Choroid plexus epithelial cell (primary cell): ENCODE data around the gene PRUNE1.

Experiments used
- DNase-seq: peaks from one replicate; pipeline ENCODE4 v3.0.0-alpha.2; 2010; ENCODE audit warnings: low read depth
- H3K4me3 ChIP-seq: 2 replicates; pipeline ENCODE4 v1.5.1; 2011; ENCODE audit warnings: low read depth, mild to moderate bottlenecking, control low read depth, low read length, moderate library complexity
- TF ChIP-seq, protein P1 (sequence below): conservative IDR thresholded peaks from 2 replicates; pipeline ENCODE4 v1.5.1; 2011; ENCODE audit warnings: low read depth, mild to moderate bottlenecking, control low read depth, inconsistent platforms, low read length, moderate library complexity

The PRUNE1 gene

DNA sequence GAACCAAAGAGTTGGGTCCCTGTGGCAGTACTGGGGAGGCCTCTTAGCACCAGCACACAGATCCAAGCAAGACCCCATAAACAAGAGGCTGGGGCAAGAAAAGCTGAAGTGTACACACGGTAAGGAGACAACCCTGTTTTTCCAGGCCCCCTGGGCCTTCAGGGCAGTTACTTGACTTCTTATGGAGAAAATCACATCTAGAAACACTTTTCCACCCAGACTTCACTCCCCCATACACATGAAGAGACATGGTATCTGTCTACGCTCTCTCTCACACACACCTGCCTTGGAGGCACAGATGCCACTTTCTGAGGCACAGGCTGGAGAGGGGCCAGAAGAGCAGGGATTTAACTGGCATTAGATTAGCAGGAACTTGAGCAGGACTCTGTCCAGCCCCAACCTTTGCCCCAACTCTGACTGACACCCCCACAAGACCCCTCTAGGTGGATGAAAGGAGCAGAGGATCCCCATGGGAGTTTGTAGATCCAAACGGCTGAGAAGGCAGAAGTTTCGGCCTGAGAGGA lies 35.8 kb upstream of the PRUNE1 start:
- no peak for DNase-seq
- TF ChIP-seq, protein P1, sequence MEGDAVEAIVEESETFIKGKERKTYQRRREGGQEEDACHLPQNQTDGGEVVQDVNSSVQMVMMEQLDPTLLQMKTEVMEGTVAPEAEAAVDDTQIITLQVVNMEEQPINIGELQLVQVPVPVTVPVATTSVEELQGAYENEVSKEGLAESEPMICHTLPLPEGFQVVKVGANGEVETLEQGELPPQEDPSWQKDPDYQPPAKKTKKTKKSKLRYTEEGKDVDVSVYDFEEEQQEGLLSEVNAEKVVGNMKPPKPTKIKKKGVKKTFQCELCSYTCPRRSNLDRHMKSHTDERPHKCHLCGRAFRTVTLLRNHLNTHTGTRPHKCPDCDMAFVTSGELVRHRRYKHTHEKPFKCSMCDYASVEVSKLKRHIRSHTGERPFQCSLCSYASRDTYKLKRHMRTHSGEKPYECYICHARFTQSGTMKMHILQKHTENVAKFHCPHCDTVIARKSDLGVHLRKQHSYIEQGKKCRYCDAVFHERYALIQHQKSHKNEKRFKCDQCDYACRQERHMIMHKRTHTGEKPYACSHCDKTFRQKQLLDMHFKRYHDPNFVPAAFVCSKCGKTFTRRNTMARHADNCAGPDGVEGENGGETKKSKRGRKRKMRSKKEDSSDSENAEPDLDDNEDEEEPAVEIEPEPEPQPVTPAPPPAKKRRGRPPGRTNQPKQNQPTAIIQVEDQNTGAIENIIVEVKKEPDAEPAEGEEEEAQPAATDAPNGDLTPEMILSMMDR, result no peak
- peak overlapping the region; percentile 90 for H3K4me3 ChIP-seq

DNA sequence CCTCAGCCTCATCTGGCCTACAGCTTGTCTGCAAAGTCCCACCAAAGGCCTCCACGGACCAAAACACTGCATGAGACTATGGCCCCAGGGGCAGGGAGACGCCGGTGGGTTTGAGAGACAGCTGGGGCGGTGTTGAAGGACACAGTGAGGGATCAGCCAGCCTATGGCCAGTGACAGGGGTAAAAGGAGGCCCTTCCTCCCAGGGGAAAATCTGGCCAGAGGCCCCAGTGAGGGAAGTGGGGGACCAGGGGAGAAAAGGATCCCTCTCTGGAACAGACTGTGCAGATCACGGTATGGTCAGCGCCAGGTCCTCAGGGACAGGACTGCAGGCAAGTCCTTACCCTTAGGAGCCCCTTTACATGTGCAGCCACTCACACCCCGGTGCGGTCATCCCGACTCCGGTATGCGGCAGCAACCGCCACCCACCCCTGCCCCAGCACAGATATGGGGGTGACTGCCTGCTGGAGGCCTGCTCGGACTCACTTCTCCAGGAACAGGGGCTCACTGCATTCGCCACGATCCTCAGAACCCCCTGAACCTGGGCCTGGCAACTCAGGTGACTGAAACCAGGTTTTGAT lies 34.9 kb upstream of the PRUNE1 start:
- peak overlapping the region; percentile 90 for H3K4me3 ChIP-seq
- DNase-seq, result no peak
- TF ChIP-seq, protein P1, result no peak

DNA sequence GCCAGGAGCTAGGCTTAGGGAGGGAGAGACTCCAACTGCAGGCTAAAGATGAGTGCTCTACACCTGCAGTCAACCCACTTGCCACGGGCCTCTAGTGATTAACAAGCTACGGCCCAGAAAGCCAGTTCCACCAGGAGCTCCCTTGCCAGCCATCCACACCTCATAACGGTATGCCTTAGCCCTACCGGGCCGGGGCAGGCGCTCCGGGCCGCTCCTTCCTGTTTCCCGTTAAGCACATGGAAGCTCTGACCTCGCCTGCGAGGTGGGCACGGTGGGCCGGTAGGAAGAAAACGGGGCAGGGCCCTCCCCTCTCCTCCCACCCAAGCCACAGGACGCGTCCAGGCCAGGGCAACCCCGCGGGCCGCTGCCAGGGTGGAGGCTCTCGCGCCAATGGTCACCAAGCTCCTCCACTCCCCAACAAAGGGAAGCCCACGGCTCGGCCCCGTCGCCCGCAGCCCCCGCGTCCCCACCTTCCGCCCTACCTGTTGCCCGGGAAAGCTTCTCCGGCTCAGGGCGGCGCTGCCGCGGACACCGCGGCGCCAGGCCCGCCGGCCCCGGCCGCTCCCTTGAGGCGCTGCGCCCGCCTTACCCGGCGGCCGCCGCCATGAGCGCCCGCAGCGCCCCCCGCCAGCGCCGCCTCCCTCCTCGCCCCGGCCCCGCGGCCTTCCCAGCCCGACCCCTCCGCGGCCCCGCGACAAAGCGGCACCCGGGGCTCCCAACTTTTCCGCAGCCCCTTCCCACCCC lies 34.2 kb upstream of the PRUNE1 start:
- peak overlapping the region; percentile 90 for H3K4me3 ChIP-seq
- TF ChIP-seq, protein P1, result no peak
- peak; percentile 33 for DNase-seq

DNA sequence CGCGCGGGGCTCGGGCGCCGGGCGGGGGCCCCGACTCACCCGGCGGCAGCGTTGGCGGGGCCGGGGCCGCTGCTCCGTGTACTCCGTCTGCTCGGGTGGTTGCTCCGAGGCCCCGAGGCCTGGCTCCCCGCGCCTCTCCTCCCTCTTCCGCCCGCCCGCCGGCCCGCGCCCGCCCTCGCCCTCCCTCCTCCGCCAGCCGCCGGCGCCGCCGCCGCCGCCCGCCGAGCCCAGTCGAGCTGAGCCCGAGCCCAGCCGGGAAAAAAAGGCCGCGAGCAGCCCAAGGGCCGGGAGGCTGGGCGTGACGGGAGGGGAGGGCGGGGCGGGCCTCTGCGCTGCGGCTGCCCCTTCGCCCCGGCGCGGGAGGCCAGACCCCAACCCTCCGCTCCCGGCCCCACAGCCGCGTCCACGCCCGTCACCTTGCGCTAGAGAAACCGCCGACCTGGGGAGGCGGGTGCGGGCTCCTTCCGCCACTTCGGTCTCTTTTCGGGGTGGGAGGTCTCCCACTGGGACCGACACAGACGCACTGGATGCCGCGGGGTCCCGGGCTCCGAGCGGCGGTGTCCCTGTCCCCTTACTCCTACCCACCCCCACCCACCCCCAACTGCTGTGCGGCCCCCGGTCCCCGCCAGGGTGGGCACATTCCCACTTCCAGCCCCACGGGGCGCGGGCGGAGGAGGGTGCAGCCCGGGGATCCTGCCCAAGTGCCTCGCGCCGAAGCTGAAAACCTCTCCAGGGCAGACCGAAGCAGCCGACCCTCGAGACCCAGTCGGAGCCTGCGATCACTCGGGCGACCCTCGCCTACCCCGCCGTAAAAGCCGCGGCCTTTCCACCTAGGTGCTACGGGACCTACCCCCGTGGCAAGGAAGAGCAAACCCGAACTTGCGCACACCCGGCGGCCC lies 33.4 kb upstream of the PRUNE1 start, which contains the start of gene CERS2:
CERS2 (minus strand) TSS at position 256 of the 899 bp plus-strand sequence. CDS start 5,745 bp downstream, outside the sequence.
- peak; percentile 76 for DNase-seq
- TF ChIP-seq, protein P1, result no peak
- peak within 1 kb of the TSS; percentile 90 for H3K4me3 ChIP-seq

DNA sequence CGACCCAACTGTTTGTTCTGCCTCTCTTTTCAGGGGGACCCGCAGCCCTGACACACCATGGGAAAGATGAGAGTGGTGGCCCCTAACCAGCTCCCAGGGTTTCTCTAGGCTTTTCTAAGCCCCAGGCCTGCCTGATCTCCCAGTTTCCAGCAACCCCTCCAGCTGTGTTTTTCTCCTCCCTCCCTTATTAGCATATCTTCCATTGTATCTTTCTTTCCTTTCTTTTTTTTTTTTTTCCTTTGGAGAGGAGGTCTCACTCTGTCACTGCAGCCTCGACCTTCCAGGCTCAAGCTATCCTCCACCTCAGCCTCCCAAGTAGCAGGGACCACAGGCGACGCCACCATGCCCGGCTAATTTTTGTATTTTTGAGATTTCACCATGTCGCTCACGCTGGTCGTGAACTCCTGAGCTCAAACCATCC lies 31.8 kb upstream of the PRUNE1 start:
- TF ChIP-seq, protein P1, result no peak
- DNase-seq, result no peak
- H3K4me3 ChIP-seq, result no peak overlapping the region

DNA sequence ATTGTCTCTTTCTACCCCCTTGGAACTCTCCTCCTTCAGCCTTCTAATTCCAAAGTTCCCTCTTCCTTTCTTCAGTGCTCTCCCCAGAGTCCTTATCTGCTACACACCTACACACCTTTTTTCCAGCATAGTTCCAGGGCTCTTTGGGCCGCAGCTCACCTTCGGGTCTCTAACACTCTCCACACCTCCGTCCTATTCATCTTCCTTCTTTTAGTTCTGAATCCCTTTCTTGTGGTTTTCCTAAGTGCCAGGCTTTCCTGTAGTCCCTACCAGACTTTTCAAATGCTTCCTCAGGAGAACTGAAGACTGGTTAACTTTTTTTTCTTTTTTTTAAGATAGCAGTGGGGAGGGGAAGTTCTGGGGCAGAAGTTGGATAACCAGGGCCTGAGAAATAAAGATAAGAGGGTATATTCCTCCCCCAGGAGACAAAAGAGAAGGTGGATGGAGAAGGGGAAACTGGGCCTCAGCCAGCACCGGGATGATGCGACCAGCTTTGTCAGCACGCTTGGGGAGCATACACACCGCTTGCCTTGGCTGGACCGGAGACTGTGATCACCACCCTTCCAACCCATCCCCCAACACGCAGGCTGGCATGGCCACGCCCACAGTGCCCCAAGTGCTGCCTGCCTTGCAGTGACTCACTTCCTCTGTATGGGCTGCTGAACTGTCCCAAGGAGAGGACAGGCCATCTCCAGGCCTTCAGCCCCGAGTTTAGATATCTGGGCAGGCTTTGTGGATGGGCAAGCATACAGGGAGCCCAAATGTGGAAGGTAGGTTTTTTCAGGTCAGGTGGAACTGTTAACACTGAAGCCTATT lies 31.2 kb upstream of the PRUNE1 start:
- no peak for DNase-seq
- no peak overlapping the region for H3K4me3 ChIP-seq
- TF ChIP-seq, protein P1, result no peak
